Fibroblast of peridontal ligament (primary cell): ENCODE results near the gene LRRN1.
"Not testable (repeated sequence)": the region's sequence is repeated elsewhere in the genome, so short reads cannot be mapped to it uniquely, and the experiment has no call there.

Experiments used
- DNase-seq: peaks from one replicate; pipeline ENCODE4 v3.0.0-alpha.2; 2010; ENCODE audit errors: extremely low read depth

LRRN1 gene

GRCh38 chr3:3813013-3813412, 13.8 kb downstream of the LRRN1 start:
- DNase-seq: no peak

- DNase-seq: no peak
These were observed 16.0 kb downstream of the LRRN1 start for GRCh38 chr3:3815206-3815605.

- no peak for DNase-seq
These were observed 16.8 kb downstream of the LRRN1 start for GRCh38 chr3:3816034-3816433.

GRCh38 chr3:3817865-3818264, 18.6 kb downstream of the LRRN1 start:
- no peak for DNase-seq

- no peak for DNase-seq
These were observed 22.5 kb downstream of the LRRN1 start for GRCh38 chr3:3821777-3822176.

GRCh38 chr3:3825035-3825434, 25.8 kb downstream of the LRRN1 start:
- DNase-seq: no peak

- DNase-seq: no peak
These were observed 27.3 kb downstream of the LRRN1 start for GRCh38 chr3:3826521-3826920.

GRCh38 chr3:3827111-3827510, 27.9 kb downstream of the LRRN1 start:
- DNase-seq: no peak

GRCh38 chr3:3828417-3828816, 29.2 kb downstream of the LRRN1 start:
- not testable (repeated sequence) for DNase-seq

- no peak for DNase-seq
These were observed 37.6 kb downstream of the LRRN1 start for GRCh38 chr3:3836845-3837244.

GRCh38 chr3:3842356-3842755, 43.1 kb downstream of the LRRN1 start:
- no peak for DNase-seq

- no peak for DNase-seq
These were observed 49.0 kb downstream of the LRRN1 start for GRCh38 chr3:3847994-3848922.

- DNase-seq: no peak
These were observed 49.7 kb downstream of the LRRN1 start for GRCh38 chr3:3848923-3849275.

- no peak for DNase-seq
These were observed 52.5 kb downstream of the LRRN1 start for GRCh38 chr3:3851621-3852323.

GRCh38 chr3:3853544-3853943, 54.3 kb downstream of the LRRN1 start:
- DNase-seq: no peak

- no peak for DNase-seq
These were observed 55.8 kb downstream of the LRRN1 start for GRCh38 chr3:3855056-3855455.

- DNase-seq: no peak
These were observed 61.0 kb downstream of the LRRN1 start for GRCh38 chr3:3860235-3860634.

- DNase-seq: no peak
These were observed 63.3 kb downstream of the LRRN1 start for GRCh38 chr3:3862534-3862933.

- DNase-seq: no peak
These were observed 76.3 kb downstream of the LRRN1 start for GRCh38 chr3:3875491-3875890.

GRCh38 chr3:3881050-3881449, 81.8 kb downstream of the LRRN1 start:
- no peak for DNase-seq

GRCh38 chr3:3887311-3887710, 88.1 kb downstream of the LRRN1 start:
- not testable (repeated sequence) for DNase-seq

GRCh38 chr3:3893590-3893989, 94.4 kb downstream of the LRRN1 start:
- no peak for DNase-seq
